H1 (cell line): ENCODE data around the gene PGBD5. TPM values are rescaled to one million over a fixed set of nuclear protein-coding genes. Genes with fewer than 3 reads are reported as not detected.

Source experiments
- CTCF ChIA-PET: fragments of 300-600 bp; sonication (Branson Sonifier 250); formaldehyde crosslinking; loops from one replicate; lab custom pipeline; 2021; ENCODE audit not compliant: partially characterized antibody; lab: Charles Lee
- POLR2A ChIA-PET: fragments of 300-600 bp; sonication (Branson Sonifier 250); formaldehyde crosslinking; loops from one replicate; lab custom pipeline; 2021; ENCODE audit warnings: inconsistent platforms; ENCODE audit not compliant: partially characterized antibody; lab: Charles Lee
- DNase-seq, 2 experiments: peaks; one replicate each; pipeline versions ENCODE4 v3.0.0 to v3.0.0-alpha.2; 2010 to 2022; ENCODE audit warnings: low spot score in 2 of 2, low read depth in 1 of 2, mixed read lengths in 1 of 2
- FAIRE-seq: peaks from 2 replicates; lab custom pipeline; 2011; peaks lifted over from hg19 to GRCh38; lab: Jason Lieb, UNC
- H2AFZ ChIP-seq: 2 replicates; pipeline ENCODE4 v1.8.1; 2012; ENCODE audit warnings: low read length, inconsistent platforms
- H2AK5ac ChIP-seq: 2 replicates; pipeline ENCODE4 v1.6.1; 2013; ENCODE audit warnings: low read depth, low read length
- H2BK120ac ChIP-seq: replicated peaks from 2 replicates; pipeline ENCODE3; 2013; ENCODE audit warnings: low read depth, low read length, inconsistent platforms
- H2BK12ac ChIP-seq: 2 replicates; pipeline ENCODE4 v1.6.1; 2013; ENCODE audit warnings: low read depth, low read length
- H2BK15ac ChIP-seq: 2 replicates; pipeline ENCODE4 v1.6.1; 2013; ENCODE audit warnings: low read length
- H2BK20ac ChIP-seq: 2 replicates; pipeline ENCODE4 v1.6.1; 2013; ENCODE audit warnings: low read length
- H2BK5ac ChIP-seq: 2 replicates; pipeline ENCODE4 v1.6.1; 2013; ENCODE audit warnings: low read depth, low read length
- H3K14ac ChIP-seq: 2 replicates; pipeline ENCODE4 v1.6.1; 2013; ENCODE audit warnings: inconsistent platforms; ENCODE audit not compliant: insufficient read length
- H3K18ac ChIP-seq: 2 replicates; pipeline ENCODE4 v1.6.1; 2013; ENCODE audit warnings: low read length; ENCODE audit errors: extremely low read depth
- H3K23ac ChIP-seq: 2 replicates; pipeline ENCODE4 v1.6.1; 2013; ENCODE audit warnings: inconsistent platforms; ENCODE audit not compliant: insufficient read length
- H3K23me2 ChIP-seq: 2 replicates; pipeline ENCODE4 v1.6.1; 2013; ENCODE audit warnings: low read depth, low read length
- H3K27ac ChIP-seq: 2 replicates; pipeline ENCODE4 v1.6.1; 2011; ENCODE audit warnings: low read depth, low read length, inconsistent platforms
- H3K27me3 ChIP-seq, 4 experiments: replicated peaks in 1 of 4; 1 replicate in 1 of 4; 2 replicates in 3 of 4; pipeline versions ENCODE4 v1.6.1 to v1.8.1; 2011 to 2013; ENCODE audit warnings: low read length in 3 of 4, mild to moderate bottlenecking in 3 of 4, inconsistent platforms in 2 of 4, mixed read lengths in 2 of 4, moderate library complexity in 1 of 4; ENCODE audit not compliant: control insufficient read depth in 3 of 4, insufficient read depth in 3 of 4; ENCODE audit errors: extremely low read depth in 1 of 4
- H3K36me3 ChIP-seq, 4 experiments: 2 replicates each; pipeline versions ENCODE4 v1.6.1 to v1.8.1; 2011 to 2013; ENCODE audit warnings: mild to moderate bottlenecking in 4 of 4, low read length in 3 of 4, moderate library complexity in 2 of 4, control low read depth in 1 of 4, inconsistent platforms in 1 of 4; ENCODE audit not compliant: insufficient read depth in 4 of 4, control insufficient read depth in 2 of 4
- H3K4ac ChIP-seq: replicated peaks from 2 replicates; pipeline ENCODE3; 2013; ENCODE audit warnings: low read length, low read depth, mixed read lengths, inconsistent platforms; ENCODE audit not compliant: insufficient read length
- H3K4me1 ChIP-seq, 4 experiments: replicated peaks in 1 of 4; 1 replicate in 1 of 4; 2 replicates in 3 of 4; pipeline versions ENCODE4 v1.6.1 to v1.8.1; 2011 to 2013; ENCODE audit warnings: low read length in 3 of 4, inconsistent platforms in 2 of 4, mixed read lengths in 1 of 4; ENCODE audit not compliant: insufficient read depth in 4 of 4, control insufficient read depth in 3 of 4
- H3K4me2 ChIP-seq, 2 experiments: 2 replicates each; pipeline versions ENCODE4 v1.6.1 to v1.8.1; 2011 to 2013; ENCODE audit warnings: low read depth in 2 of 2, low read length in 2 of 2, control low read depth in 1 of 2, inconsistent platforms in 1 of 2, mild to moderate bottlenecking in 1 of 2; ENCODE audit not compliant: insufficient read depth in 1 of 2
- H3K4me3 ChIP-seq, 4 experiments: fragments of 200-600, 300-600 bp in 1 of 4; sonication (generic), shearing (Covaris generic), sonication (Bioruptor Twin) in 1 of 4; 2 replicates each; pipeline versions ENCODE4 v1.5.1 to v1.8.1; 2011 to 2016; ENCODE audit warnings: low read length in 4 of 4, low read depth in 3 of 4, control low read depth in 2 of 4, inconsistent platforms in 2 of 4, mild to moderate bottlenecking in 2 of 4, mixed read lengths in 1 of 4, moderate library complexity in 1 of 4; ENCODE audit not compliant: insufficient read depth in 2 of 4; ENCODE audit errors: extremely low read depth in 1 of 4
- H3K56ac ChIP-seq: replicated peaks from 2 replicates; pipeline ENCODE3; 2013; ENCODE audit warnings: low read depth, mild to moderate bottlenecking, mixed read lengths, low read length, inconsistent platforms; ENCODE audit not compliant: insufficient read length
- H3K79me1 ChIP-seq: 2 replicates; pipeline ENCODE4 v1.6.1; 2013; ENCODE audit warnings: low read depth, low read length, control low read depth
- H3K79me2 ChIP-seq, 2 experiments: 2 replicates each; pipeline versions ENCODE4 v1.6.1 to v1.8.1; 2012 to 2013; ENCODE audit warnings: low read length in 2 of 2, mild to moderate bottlenecking in 2 of 2, inconsistent platforms in 1 of 2; ENCODE audit not compliant: insufficient read depth in 2 of 2, control insufficient read depth in 1 of 2
- H3K9ac ChIP-seq, 4 experiments: replicated peaks in 1 of 4; 1 replicate in 1 of 4; 2 replicates in 3 of 4; pipeline versions ENCODE4 v1.6.1 to v1.8.1; 2011 to 2013; ENCODE audit warnings: low read depth in 3 of 4, low read length in 3 of 4, control low read depth in 2 of 4, mild to moderate bottlenecking in 2 of 4, moderate library complexity in 2 of 4, inconsistent platforms in 1 of 4; ENCODE audit errors: extremely low read depth in 1 of 4
- H3K9me3 ChIP-seq, 2 experiments: 2 replicates each; pipeline versions ENCODE4 v1.6.1 to v1.8.1; 2012 to 2013; ENCODE audit warnings: mild to moderate bottlenecking in 2 of 2, moderate library complexity in 2 of 2, control low read depth in 1 of 2, inconsistent platforms in 1 of 2, low read depth in 1 of 2, low read length in 1 of 2, mixed read lengths in 1 of 2; ENCODE audit not compliant: insufficient read depth in 2 of 2
- H4K20me1 ChIP-seq, 2 experiments: replicated peaks in 1 of 2; 2 replicates each; pipeline versions ENCODE3 to v1.8.1; 2011 to 2013; ENCODE audit warnings: inconsistent platforms in 2 of 2, low read length in 2 of 2, mild to moderate bottlenecking in 1 of 2; ENCODE audit not compliant: insufficient read depth in 2 of 2, control insufficient read depth in 1 of 2
- H4K5ac ChIP-seq: 2 replicates; pipeline ENCODE4 v1.6.1; 2013; ENCODE audit warnings: low read length, low read depth, mixed read lengths, inconsistent platforms; ENCODE audit not compliant: insufficient read length
- H4K8ac ChIP-seq: 2 replicates; pipeline ENCODE4 v1.8.0; 2013; ENCODE audit warnings: mild to moderate bottlenecking, moderate library complexity, low read length, inconsistent platforms; ENCODE audit not compliant: insufficient read depth; ENCODE audit errors: extremely low read depth
- H4K91ac ChIP-seq: replicated peaks from 2 replicates; pipeline ENCODE3; 2013; ENCODE audit warnings: low read length, mixed read lengths, inconsistent platforms; ENCODE audit not compliant: insufficient read length
- CEBPB ChIP-seq: IDR thresholded peaks from 2 replicates; pipeline ENCODE4 v1.6.1; 2012; ENCODE audit warnings: low read depth, low read length
- CHD2 ChIP-seq: IDR thresholded peaks from 2 replicates; pipeline ENCODE4 v1.6.1; 2012; ENCODE audit warnings: low read length, improper control_type of control experiment
- E2F6 ChIP-seq: IDR thresholded peaks from 2 replicates; pipeline ENCODE4 v1.6.1; 2012; ENCODE audit warnings: inconsistent platforms
- EGR1 ChIP-seq: IDR thresholded peaks from 2 replicates; pipeline ENCODE4 v1.6.1; 2011; ENCODE audit warnings: low read depth, low read length, borderline replicate concordance
- NRF1 ChIP-seq: IDR thresholded peaks from 2 replicates; pipeline ENCODE4 v1.6.1; 2011; ENCODE audit warnings: mild to moderate bottlenecking, low read depth, low read length, improper control_type of control experiment
- POLR2AphosphoS5 ChIP-seq: IDR thresholded peaks from 2 replicates; pipeline ENCODE4 v1.6.1; 2011; ENCODE audit warnings: low read depth, low read length
- SRF ChIP-seq: IDR thresholded peaks from 2 replicates; pipeline ENCODE4 v1.6.1; 2011; ENCODE audit warnings: mild to moderate bottlenecking, low read depth, low read length, moderate library complexity
- TAF1 ChIP-seq: IDR thresholded peaks from 2 replicates; pipeline ENCODE4 v1.6.1; 2011; ENCODE audit warnings: mild to moderate bottlenecking, low read depth, low read length
- TBP ChIP-seq: IDR thresholded peaks from 2 replicates; pipeline ENCODE4 v1.6.1; 2011; ENCODE audit warnings: low read depth, low read length, improper control_type of control experiment
- TCF12 ChIP-seq: IDR thresholded peaks from 2 replicates; pipeline ENCODE4 v1.6.1; 2011; ENCODE audit warnings: low read depth, mild to moderate bottlenecking, low read length
- WGBS, 2 experiments: shearing (Covaris generic) in 1 of 2; methylation state at CpG; one replicate each; pipeline versions ENCODE4 v1.1.6 to v1.1.7; 2013 to 2015; ENCODE audit warnings: low lambda C conversion rate in 2 of 2, mixed read lengths in 2 of 2, inconsistent platforms in 1 of 2, low coverage in 1 of 2, missing lambda C conversion rate in 1 of 2; ENCODE audit not compliant: insufficient replicate concordance in 2 of 2, insufficient coverage in 1 of 2, insufficient read length in 1 of 2; ENCODE audit errors: extremely low coverage in 1 of 2, missing lambda C conversion rate in 1 of 2; 5-methylcytosine and 5-hydroxymethylcytosine counted together
- polyA plus RNA-seq, 7 experiments: library from polyadenylated mRNA; depleted of rRNA in 3 of 7; stranded (reverse) in 5 of 7; unstranded in 2 of 7; fragments of >200 nt in 5 of 7; fragments of 200-250 nt in 2 of 7; gene quantifications; 1 replicate in 5 of 7; 2 replicates in 1 of 7; 4 replicates in 1 of 7; pipeline versions ENCODE4 v1.2.1 to v1.2.3, GENCODE V29; 2011 to 2013; ENCODE audit warnings: missing spikeins in 2 of 7, mixed read lengths in 2 of 7
- total RNA-seq: library from RNA; stranded (reverse); fragmentation: NEBNext Ultra II Directional; extraction: Animal tissue kit (Norgen Biotek cat#: 25700); gene quantifications from 2 replicates; pipeline ENCODE4 v1.2.1, GENCODE V29; 2021

PGBD5 gene
- total and polyA plus RNA-seq, 2 of the 8 experiments (the other 6 are each of a cell fraction or from before 2014, with no cell fraction given), result 16.3 to 18.4 TPM

- H4K5ac ChIP-seq, result no peak overlapping the region
- H3K9me3 ChIP-seq, result no peaks in the 10 kb centered on the region
- H3K4me1 ChIP-seq, result peaks cover 0 to 23% (median 12%) of the 10 kb centered on the region in 4 experiments; a peak in 6 of 7 replicates
- ChIA-PET CTCF (interaction anchor here (0.7 to 1.1 kb wide), 3 partner anchors 22 to 138 kb away, joined by 3 to 5 read pairs (median 3); no protein-coding TSS in a partner anchor), POLR2A (interaction anchor here (1.6 to 2.1 kb wide), 2 partner anchors 26 to 28 kb away, joined by 5 read pairs; partner anchors contain the start of gene PGBD5)
- H2AFZ ChIP-seq, result no peak overlapping the region
- WGBS, 2 experiments, result 73% methylated on average over 8 of the region's 8 CpGs; no CpG with 5 or more reads in 1 of the 2 experiments
- TF ChIP-seq TBP (no peak), EGR1 (no peak), CEBPB (no peak), POLR2AphosphoS5 (no peak), TCF12 (no peak), TAF1 (no peak), CHD2 (no peak), NRF1 (no peak), SRF (no peak), E2F6 (no peak)
- no peak overlapping the region for H4K8ac ChIP-seq
- H3K4ac ChIP-seq, result no peak overlapping the region
- no peaks in the 10 kb centered on the region for H3K27me3 ChIP-seq
- H3K56ac ChIP-seq, result no peak overlapping the region
- H3K23me2 ChIP-seq, result peaks cover 2% of the 10 kb centered on the region; the same call in 1 of the 2 replicates
- DNase-seq, result no peak
- H3K18ac ChIP-seq, result 0 out of 2 replicates have a peak overlapping the region, but pooled peaks have one; percentile 1
- peaks cover 6 to 20% of the 10 kb centered on the region in 2 experiments for H4K20me1 ChIP-seq
- H3K79me1 ChIP-seq, result peaks cover 3% of the 10 kb centered on the region; the same call in 1 of the 2 replicates
- H2BK12ac ChIP-seq, result no peak overlapping the region
- no peak overlapping the region for H3K4me3 ChIP-seq
- H3K36me3 ChIP-seq, result no peaks in the 10 kb centered on the region
- no peak overlapping the region for H3K4me2 ChIP-seq
- H2BK20ac ChIP-seq, result no peak overlapping the region
- no peak overlapping the region for H2BK120ac ChIP-seq
- no peak for FAIRE-seq
- 0 out of 2 replicates have a peak overlapping the region, but pooled peaks have one; percentile 29 for H2AK5ac ChIP-seq
- no peak overlapping the region for H3K14ac ChIP-seq
- peak overlapping the region; percentile 40 for H2BK5ac ChIP-seq
- H3K9ac ChIP-seq, result no peak overlapping the region
- no peak overlapping the region for H2BK15ac ChIP-seq
- H3K23ac ChIP-seq, result no peak overlapping the region
- peaks cover 0 to 39% of the 10 kb centered on the region in 2 experiments; a peak in 2 of 4 replicates for H3K79me2 ChIP-seq
- no peak overlapping the region for H3K27ac ChIP-seq
- no peak overlapping the region for H4K91ac ChIP-seq
These were observed 26.2 kb downstream of the PGBD5 start for GRCh38 chr1:230400007-230400344.
